ENCODE results near the gene FIBIN. TPM values are rescaled to one million over a fixed set of nuclear protein-coding genes. Genes with fewer than 3 reads are reported as not detected.
A peak's percentile ranks its signal among the peaks of the same experiment; 100 is the strongest.

FIBIN gene
- polyA plus RNA-seq, 10 donors = 35.8 to 111 (median 73.0) TPM

- DNase-seq = peak in 1 of 3 donors; percentile 65
Observed at GRCh38 chr11:27013781-27014361, 20.0 kb downstream of the FIBIN start.

DNA sequence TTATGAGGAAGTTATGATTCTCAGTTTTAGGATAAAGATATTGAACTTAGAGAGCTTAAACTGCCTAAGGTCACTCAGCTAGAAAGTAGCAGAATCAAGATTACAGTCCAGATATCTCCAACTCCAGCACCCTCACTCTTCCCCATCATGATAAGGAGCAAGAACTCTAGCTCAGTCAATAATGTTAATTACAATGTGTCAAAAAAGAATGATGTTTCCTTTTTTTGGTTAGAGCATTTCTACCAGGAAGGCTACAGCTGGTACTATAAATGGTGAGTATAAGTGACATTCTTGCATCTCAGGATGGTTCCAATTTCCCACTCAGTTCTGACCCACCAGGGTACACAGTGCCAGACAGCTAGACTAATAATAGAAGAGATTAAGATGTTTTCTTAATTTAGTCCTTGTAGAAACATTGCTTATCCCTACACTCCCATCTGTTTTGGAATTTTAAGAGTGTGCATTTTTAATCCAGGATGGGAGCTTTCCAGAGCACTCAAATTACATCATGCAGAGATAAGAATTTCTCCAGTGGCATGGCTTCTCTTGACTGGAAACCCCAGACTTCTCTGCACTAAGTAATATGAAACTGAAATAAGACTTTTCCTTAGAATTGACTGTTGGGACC is 25.1 kb downstream of the FIBIN start:
- no peak for DNase-seq

- DNase-seq = no peak
Observed at GRCh38 chr11:27020751-27021150, 26.8 kb downstream of the FIBIN start.

GRCh38 chr11:27022659-27023251 is 28.8 kb downstream of the FIBIN start:
- no peak for DNase-seq

DNA sequence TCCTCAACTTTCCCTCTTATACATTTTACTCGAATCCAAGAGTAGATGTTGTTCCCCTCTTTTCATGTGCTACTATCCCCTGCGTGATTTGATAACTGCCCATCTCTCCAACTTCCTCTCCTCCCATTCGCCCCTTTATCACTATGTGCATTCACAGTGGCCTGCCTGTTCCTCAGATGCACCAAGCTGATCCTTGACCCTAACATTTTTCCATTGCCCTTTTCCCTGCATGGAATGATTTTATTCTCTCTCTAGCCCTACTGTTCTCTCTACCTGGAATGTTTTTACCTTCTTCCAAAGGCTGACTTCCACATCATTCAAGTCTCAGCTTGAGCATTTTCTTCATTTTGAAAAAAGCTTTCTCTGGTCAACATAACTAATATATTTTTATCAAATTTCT is 31.0 kb downstream of the FIBIN start:
- no peak for DNase-seq

- DNase-seq = no peak
Observed at GRCh38 chr11:27025312-27025955, 31.5 kb downstream of the FIBIN start.

DNA sequence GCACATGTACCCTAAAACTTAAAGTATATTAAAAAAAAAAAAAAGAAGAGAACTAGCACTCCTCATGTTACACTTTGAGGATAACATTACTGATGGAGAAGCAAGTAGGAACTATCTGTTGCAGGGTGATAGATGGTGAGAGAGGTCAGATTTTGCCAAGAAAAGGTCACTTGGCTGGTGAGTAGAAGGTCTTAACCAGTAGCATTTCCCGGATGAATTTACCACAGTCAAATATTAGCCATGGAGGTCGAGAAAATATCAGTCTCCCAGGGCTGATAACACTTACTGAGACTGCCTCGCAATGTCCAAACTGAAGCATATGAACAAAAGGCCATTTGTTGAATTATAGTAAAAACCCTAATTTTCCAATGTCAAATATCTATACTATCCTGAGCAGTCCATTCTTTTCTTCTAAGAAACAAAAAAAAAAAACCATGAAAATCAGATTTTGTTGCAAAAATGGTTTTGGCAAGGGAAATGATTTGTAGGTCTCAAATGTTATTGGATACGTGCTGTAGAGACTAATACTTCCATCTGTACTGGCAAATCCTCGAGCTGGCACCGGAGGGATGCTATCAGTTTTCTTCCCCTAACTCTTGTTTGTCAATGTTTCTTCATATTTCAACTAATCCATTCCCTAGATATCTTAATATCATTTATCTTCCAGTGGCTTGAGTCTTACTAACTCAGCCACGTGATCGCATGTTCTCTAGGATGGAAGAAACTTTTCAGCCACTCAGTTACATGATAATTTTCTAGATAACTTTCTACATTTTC is 32.2 kb downstream of the FIBIN start:
- peak in 1 of 3 donors; percentile 60 for DNase-seq

- peak; percentile 79 to 92 (median 81) for DNase-seq
Observed at GRCh38 chr11:27028561-27028965, 34.7 kb downstream of the FIBIN start.

DNA sequence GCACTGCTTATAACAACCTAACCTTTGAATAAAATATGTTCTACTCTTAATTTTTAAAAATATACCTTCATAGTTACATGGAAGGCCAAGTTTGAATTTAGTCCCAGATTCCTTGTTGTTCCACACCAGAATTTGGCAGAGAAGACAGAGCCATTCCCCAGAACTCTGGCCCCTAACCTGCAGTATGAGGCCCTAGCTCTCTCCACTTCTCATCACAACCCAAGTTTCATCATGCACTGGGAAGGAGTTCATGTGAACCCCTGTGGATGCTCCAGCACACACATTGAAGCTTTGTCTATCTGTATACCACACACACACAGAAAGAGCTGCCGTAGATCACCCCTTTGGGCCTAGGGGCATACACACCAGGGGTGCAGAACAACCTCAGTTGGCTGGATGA is 36.1 kb downstream of the FIBIN start:
- DNase-seq = peak in 1 of 3 donors; percentile 74

GRCh38 chr11:27031754-27032153 is 37.8 kb downstream of the FIBIN start:
- no peak for DNase-seq

DNA sequence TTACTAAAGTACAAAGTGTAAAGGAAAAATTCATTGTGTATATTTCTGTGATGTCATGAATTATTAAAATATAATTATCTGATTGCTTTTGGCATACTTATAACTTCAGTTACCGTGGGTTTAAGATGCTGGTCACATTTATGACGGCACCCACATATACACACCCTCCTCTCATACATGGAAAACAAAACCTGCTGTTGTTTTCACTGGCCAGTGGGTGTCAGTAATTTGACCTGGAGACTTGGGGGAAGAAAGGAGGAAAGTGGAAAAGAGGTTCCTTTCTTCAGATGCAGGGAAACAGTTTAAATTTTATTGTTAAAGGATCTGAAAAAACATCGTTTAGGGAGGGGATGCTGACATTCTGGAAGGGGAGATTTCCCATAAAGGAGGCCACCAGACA is 46.0 kb downstream of the FIBIN start:
- no peak for DNase-seq

DNA sequence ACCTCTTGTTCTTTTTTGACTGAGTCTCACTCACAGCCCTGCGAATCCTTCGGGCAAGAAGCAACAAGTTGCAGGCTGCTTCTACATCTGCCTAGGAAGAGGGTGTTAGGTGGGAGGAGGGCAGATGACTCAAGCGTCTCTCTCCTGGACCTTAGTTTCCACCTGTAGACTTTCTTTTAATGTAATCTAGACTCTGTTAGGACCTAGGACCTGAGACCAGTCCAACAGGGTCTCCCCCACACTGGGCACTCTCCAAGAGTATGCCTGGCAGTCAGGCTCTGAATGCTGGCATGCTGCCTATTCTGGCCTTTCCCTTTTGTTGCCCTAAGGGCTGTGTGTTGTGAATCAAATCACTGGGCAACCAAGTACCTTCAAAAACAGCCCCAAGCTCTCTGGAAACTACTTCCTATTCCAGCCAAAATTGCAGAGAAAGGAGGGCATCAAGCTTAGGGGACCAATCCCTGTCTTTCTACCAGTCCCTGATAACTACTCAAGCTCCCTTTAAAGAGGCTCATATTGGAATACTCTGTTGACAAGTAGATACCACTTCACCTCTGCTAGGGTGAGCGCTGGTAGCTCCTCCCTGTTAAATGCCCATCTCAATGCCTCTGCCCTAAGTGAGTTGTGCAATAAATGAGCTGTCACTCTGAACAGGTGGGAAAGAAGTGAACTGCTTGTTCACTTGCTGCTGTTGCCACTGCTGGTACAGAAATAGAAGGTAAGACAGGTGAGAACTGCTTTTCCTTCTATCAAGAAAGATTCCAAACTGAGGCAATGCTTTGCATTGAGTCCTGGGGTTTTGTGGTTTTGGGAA is 46.6 kb downstream of the FIBIN start, which contains the start of gene BBOX1:
Gene BBOX1, plus strand, starts transcription at position 514 of the 814 bp plus-strand sequence. CDS start 14,616 bp downstream, outside the sequence.
- DNase-seq = no peak

DNA sequence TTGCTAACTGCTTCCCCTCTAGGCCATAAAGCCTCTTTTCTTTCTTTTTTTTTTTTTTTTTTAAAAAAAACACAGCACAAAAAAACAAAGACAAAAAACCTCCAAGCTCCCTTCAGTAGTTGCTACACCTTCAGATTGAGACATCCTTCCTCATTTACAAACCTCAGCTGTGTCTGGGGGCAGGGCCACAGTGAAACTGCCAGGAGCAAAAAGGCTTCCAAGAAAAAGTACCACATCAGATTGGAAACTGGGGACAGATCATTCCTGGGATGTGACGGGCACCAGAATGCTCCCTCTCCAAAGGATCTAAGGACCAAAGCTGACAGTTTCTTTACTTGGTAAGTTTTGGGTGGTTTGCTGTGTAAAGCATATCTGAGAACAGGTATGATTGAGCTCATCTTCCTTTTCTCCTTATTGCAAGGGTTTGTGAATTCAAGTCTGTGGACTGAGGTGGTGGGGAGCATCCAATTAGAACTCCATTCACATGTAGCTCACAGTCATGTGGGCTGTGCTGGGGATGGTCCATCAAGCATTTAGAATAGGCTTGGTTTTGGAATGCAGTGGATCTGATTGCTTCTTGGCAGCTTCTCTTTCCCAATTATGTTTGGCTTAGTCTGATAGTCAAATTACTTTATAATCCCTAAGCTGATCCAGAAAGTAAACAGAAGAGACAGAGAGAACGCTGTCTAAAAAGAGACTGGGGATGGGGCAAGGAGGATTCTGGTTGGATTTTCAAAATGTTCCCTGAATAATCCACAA is 47.4 kb downstream of the FIBIN start:
- peak in 1 of 3 donors; percentile 61 for DNase-seq

Other genes starting within 250 kb of the FIBIN start
- gene BBOX1, start 46.7 kb downstream of the FIBIN start, polyA plus RNA-seq (ENCODE audit: insufficient read length in 10 of 10) = 1 to 10 TPM in 1 of 10 donors, under 1 TPM in 8, not detected in 1; 0.20 to 1.5 (median 0.41) TPM